Measurements from ENCODE around the gene PTPRA.

DNA sequence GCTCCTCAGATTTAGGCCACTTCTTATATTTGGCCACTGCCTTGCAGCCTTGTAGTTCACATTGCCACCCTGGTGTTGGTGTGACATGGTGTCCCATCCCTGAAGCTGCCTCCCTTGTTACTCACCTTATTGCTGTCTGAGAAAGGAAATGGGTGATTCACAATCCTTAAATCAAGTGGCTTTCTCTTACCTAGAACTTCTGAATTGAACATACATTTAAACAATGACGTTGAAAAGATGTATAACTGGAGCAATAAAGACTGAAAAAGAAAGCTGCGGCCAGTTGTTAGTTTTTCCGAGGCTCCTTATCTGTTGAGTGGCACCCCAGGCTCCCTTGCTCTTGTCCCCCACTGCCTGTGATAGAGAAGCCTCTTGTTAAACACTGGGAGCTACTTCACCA lies 141.4 kb downstream of the PTPRA start:
- TF ChIP-seq, protein P1, sequence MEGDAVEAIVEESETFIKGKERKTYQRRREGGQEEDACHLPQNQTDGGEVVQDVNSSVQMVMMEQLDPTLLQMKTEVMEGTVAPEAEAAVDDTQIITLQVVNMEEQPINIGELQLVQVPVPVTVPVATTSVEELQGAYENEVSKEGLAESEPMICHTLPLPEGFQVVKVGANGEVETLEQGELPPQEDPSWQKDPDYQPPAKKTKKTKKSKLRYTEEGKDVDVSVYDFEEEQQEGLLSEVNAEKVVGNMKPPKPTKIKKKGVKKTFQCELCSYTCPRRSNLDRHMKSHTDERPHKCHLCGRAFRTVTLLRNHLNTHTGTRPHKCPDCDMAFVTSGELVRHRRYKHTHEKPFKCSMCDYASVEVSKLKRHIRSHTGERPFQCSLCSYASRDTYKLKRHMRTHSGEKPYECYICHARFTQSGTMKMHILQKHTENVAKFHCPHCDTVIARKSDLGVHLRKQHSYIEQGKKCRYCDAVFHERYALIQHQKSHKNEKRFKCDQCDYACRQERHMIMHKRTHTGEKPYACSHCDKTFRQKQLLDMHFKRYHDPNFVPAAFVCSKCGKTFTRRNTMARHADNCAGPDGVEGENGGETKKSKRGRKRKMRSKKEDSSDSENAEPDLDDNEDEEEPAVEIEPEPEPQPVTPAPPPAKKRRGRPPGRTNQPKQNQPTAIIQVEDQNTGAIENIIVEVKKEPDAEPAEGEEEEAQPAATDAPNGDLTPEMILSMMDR (IDR thresholded peaks at IDR 0.05) = no peak
- TF ChIP-seq POLR2A (IDR thresholded peaks at IDR 0.05) = no peak

All from heart left ventricle (tissue), 13 donors.